NCI-H345 treated with DMSO at 0.1 percent for 48 hours (cell line): ENCODE results near the gene FRYL.
"Not testable (repeated sequence)": the region's sequence is repeated elsewhere in the genome, so short reads cannot be mapped to it uniquely, and the experiment has no call there.

Source experiments
- DNase-seq: peaks from one replicate; lab custom pipeline; 2025; ENCODE audit not compliant: unreplicated experiment; lab: John Stamatoyannopoulos, UW

Gene FRYL

DNA sequence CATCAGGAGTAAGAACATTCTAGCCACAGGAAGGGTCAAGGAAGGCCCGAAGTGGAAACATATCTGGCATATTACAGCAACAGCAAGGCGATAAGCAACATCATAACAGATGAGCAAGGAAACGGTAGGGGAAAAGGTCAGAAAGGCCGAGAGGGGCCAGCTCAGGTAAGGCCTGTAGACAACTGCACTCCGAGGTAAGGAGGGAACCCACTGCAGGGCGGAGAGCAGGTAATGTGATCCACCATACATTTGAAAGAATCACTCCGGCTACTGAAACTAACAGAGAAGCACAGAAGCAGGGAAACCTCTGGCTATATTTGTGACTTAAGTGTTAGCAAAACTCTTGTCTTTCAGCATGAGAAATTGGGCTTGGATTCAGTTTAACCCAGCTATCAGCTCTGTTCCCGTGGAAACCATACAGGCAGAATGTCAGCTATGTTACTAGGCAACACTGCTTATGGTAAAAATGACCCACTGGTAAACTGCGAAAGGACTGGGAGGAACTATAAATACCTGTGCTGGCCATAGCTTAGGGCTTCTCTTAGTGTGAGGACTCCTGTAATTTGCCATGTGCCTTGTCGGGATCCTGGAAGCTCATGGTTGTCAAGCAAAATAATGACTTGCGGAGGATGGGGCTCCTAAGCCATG lies 31.0 kb downstream of the FRYL start:
- no peak for DNase-seq

DNA sequence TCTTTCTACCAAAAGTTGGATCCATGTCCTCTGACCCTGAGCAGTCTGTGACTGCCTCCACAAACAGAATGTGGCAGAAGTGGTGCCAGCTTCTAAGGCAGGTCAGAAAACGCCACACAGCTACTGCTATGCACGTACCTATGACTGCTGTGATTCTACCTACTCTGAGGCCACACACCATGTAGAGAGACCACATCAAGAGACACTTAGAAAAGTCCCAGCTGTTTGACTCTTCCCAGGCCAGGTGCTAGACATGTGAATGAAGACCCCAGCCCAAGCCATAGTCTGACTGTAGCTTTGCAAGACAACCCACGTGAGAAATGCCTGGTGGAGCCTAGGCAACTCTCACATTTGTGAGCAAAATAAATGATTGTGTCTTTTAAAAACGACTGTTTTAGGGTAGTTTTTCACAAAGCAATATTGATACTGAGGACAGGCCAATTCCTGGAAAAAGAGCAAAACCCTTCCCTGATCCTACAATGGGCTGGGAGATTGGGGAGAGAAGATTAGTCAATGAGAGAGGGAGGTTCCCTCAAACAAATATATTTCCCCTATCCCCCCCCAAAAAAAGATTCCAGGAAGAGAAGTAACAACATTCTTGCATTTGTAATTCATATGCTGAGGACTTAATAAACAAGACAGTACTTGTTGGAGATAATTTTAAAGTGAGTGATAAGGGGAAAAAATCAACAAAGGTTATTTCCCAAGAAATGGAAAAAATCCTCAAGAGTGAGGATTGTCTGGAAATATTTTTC lies 33.3 kb downstream of the FRYL start:
- no peak for DNase-seq

DNA sequence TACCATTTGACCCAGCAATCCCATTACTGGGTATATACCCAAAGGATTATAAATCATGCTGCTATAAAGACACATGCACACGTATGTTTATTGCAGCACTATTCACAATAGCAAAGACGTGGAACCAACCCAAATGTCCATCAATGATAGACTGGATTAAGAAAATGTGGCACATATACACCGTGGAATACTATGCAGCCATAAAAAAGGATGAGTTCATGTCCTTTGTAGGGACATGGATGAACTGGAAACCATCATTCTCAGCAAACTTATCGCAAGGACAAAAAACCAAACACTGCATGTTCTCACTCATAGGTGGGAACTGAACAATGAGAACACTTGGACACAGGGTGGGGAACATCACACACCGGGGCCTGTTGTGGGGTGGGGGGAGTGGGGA lies 34.9 kb downstream of the FRYL start:
- DNase-seq = not testable (repeated sequence)

DNA sequence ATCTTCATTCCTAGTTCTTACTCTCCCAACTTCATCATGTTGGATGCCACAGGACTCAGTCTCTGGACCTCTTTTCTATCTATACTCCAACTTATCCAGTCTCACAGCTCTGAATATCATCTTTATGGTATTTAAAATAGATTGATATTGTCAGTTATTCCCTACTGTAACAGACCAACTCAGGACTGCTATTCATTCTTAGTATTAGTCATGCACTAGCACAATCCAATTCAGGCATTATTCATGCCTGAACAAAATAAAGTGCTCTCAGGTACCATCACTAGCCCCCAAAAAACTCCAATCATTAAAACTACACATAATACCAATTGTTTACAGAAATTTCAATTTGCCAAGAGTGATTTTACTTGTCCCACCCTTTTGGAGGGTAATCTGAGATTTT lies 37.7 kb downstream of the FRYL start:
- DNase-seq = no peak

DNA sequence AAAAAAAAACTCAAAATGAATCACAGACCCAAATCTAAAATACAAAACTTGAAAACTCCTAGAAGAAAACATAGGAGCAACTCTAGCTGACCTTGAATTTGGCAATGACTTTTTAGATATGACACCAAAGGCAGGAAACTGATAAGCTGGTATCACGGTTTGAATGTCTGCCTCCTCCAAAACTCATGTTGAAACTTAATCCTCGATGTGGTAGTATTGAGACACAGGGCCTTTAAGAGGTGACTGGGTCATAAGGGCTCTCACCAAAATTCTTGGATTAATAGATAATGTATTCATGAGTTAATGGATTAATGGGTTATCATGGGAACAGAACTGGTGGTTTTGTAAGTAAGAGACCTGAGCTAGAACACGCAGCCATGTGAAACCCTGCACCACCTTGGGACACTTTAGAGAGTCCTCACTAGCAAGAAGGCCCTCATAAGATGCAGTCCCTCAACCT lies 40.5 kb downstream of the FRYL start:
- no peak for DNase-seq

GRCh38 chr4:48738856-48739255 lies 41.2 kb downstream of the FRYL start:
- DNase-seq = no peak

DNA sequence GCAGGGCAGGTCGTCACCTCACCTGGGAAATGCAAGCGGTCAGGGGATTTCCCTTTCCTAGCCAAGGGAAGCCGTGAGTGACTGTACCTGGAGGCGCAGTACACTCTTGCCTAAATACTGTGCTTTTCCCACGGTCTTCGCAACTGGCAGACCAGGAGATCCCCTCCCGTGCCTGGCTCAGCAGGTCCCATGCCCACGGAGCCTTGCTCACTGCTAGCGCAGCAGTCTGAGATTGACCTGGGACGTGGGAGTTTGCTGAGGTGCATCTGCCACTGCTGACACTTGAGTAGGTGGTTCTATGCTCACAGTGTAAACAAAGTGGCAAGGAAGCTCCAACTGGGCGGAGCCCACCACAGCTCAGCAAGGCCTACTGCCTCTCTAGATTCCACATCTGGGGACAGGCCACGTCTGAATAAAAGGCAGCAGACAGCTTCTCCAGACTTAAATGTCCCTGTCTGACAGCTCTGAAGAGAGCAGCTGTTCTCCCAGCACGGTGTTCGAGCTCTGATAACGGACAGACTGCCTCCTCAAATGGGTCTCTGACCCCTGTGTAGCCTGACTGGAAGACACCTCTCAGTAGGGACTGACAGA lies 51.1 kb downstream of the FRYL start:
- DNase-seq = not testable (repeated sequence)

DNA sequence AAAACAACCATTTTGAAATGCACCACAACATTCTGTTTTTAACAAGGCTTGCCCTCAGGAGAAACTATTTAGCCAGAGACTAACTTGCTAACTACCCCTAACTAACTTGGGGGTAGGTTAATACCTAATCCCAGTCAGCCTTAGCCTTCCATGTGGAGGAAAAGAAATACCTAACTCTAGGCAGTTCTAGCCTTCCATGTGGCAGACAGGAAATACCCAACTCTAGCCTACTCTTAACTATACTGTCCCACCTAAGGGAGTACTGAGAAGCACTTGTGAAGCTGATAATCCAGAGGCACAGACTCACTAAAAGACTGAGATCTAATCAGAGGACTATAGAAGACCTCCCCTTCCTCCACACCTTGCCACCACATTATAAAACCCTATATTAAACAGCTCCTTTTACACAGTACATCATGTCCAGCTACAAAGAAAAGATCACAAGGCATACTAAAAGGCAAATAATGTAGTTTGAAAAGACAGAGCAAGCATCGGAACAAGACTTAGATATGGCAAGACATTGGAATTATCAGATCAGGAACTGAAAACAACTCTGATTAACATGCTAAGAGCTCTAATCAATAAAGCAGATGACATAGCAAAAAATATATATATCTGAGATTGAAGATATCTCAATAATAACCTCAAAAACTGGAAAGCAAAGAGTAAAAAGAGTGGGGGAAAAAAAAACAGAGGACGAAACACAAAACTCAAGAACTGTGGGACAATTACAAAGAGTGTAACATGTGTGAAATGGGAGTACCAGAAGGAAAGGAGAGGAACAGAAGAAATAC lies 52.2 kb downstream of the FRYL start:
- no peak for DNase-seq

- DNase-seq = no peak
These were observed 54.7 kb downstream of the FRYL start for GRCh38 chr4:48725414-48725813.

DNA sequence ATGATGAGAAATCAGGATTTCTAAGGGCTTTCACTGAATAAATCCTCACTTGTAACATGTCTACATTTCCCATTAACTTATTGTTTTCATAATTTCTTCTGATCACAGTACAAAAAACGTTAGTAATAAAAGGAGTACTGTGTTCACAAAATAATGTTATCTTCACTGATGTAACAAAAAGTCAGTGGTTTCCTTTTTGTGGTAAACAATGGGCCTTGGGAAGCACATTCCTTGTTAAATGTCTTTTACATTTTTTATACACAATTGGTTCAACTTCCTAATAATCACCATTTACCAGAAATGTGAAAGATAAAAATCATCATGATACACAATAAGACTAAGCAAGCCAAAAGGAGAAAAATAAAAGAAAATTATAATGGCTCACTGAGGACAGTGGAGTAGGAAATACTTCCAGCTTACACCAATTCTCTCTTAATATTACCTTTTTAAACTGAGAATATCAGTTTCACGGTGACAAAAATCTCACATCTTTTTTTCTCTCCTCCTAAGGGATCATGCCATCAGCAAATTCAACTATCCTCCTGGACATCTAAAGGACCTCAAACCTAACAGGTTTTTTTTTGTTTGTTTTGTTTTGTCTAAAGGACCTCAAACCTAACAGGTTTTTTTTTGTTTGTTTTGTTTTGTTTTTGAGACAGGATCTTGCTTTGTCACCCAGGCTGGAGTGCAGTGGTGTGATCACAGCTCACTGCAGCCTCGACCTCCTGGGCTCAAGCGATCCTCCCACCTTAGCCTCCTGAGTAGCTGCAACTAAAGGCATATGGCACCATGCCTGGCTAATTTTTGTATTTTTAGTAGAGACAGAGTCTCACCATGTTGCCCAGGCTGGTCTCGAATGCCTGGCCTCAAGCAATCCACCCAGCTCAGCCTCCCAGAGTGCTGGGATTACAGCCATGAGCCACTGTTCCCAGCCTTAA lies 57.3 kb downstream of the FRYL start:
- no peak for DNase-seq

GRCh38 chr4:48720459-48720858 lies 59.6 kb downstream of the FRYL start:
- DNase-seq = no peak

GRCh38 chr4:48718818-48719465 lies 61.1 kb downstream of the FRYL start:
- no peak for DNase-seq

- DNase-seq = not testable (repeated sequence)
These were observed 63.8 kb downstream of the FRYL start for GRCh38 chr4:48716285-48716684.

GRCh38 chr4:48710446-48711209 lies 69.5 kb downstream of the FRYL start:
- DNase-seq = no peak

GRCh38 chr4:48709901-48710300 lies 70.2 kb downstream of the FRYL start:
- no peak for DNase-seq

- DNase-seq = no peak
These were observed 71.5 kb downstream of the FRYL start for GRCh38 chr4:48708610-48709009.

- no peak for DNase-seq
These were observed 73.3 kb downstream of the FRYL start for GRCh38 chr4:48706736-48707135.

DNA sequence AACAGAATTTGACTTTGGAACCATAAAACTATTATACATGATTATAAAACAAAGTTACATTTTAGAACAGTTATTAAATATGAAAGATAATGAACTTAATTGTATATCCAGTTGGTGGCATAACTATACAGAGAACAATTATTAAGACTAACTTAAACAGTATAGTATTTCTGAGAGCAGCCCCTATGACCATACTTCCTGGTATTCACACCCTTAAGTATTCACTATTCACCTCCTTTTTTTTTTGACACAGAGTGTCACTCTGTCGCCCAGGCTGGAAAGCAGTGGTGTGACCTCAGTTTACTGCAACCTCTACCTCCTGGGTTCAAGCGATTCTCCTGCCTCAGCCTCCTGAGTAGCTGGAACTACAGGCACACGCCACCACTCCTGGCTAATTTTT lies 74.5 kb downstream of the FRYL start:
- DNase-seq = no peak
